ENCODE results near the gene TMEM125. TPM values are rescaled to one million over a fixed set of nuclear protein-coding genes. Genes with fewer than 3 reads are reported as not detected.

The TMEM125 gene
- total RNA-seq, 1 experiment from 2014 or later = 24.4 TPM

DNA sequence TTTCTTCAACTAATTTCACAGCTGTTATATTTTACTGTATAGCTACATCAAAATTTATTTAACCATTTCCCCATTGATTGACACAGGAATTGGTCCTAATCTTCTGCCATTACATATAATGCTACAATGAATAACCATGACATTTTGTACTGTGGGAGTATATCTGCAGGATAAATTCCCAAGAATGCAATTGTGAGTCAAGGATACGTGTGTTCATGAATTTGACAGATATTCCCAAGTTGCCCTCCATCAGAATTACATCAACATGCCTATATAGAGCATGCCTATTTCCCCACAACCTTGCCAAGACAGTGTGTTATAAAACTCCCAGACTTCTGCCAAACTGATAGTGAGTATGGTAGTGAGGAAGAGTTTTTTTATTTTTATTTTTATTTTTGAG is 28.3 kb downstream of the TMEM125 start:
- no peaks in the 10 kb centered on the region for H3K4me1 Mint-ChIP-seq (ENCODE audit: low read depth, unreplicated experiment)
- H3K27me3 Mint-ChIP-seq (ENCODE audit: unreplicated experiment) = peaks cover 15% of the 10 kb centered on the region
- H3K9me3 Mint-ChIP-seq (ENCODE audit: low read depth, unreplicated experiment) = no peaks in the 10 kb centered on the region
- DNase-seq = no peak
- no TSS peak for BruUV-seq (replicated peaks)
- no peak overlapping the region for H3K27ac Mint-ChIP-seq (ENCODE audit: unreplicated experiment)
- H3K36me3 Mint-ChIP-seq (ENCODE audit: insufficient read depth, unreplicated experiment) = no peaks in the 10 kb centered on the region
- TF ChIP-seq, protein P1, sequence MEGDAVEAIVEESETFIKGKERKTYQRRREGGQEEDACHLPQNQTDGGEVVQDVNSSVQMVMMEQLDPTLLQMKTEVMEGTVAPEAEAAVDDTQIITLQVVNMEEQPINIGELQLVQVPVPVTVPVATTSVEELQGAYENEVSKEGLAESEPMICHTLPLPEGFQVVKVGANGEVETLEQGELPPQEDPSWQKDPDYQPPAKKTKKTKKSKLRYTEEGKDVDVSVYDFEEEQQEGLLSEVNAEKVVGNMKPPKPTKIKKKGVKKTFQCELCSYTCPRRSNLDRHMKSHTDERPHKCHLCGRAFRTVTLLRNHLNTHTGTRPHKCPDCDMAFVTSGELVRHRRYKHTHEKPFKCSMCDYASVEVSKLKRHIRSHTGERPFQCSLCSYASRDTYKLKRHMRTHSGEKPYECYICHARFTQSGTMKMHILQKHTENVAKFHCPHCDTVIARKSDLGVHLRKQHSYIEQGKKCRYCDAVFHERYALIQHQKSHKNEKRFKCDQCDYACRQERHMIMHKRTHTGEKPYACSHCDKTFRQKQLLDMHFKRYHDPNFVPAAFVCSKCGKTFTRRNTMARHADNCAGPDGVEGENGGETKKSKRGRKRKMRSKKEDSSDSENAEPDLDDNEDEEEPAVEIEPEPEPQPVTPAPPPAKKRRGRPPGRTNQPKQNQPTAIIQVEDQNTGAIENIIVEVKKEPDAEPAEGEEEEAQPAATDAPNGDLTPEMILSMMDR (IDR thresholded peaks at IDR 0.05; ENCODE audit: unreplicated experiment) = no peak
- intact Hi-C loops (cut with micrococcal nuclease; ENCODE audit: unreplicated experiment) = loop anchor here (5.0 kb wide), 1 partner anchor 49 kb away; no protein-coding TSS in a partner anchor
- CTCF ChIA-PET = no interaction called here
- H3K4me3 Mint-ChIP-seq (ENCODE audit: low read depth, unreplicated experiment) = no peak overlapping the region

DNA sequence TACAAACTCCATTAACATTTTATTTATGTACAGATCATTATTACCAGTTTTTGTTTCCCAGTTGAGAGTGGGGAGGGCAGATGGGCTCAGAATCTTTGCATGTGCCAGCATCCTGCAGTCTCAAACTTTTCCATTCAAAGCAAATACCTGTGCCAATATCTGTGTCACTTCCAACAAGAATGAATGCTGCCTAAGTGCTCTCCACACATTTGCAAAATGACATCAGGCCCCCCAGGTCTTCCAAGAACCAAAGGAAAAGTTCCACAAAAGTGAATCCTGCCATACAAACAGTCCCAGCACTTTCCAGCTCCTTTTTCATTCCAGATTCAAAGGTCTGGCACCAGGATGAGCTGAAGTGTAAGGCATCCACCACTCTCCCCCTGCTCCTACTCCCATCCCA is 29.3 kb downstream of the TMEM125 start:
- CTCF ChIA-PET = no interaction called here
- no peaks in the 10 kb centered on the region for H3K9me3 Mint-ChIP-seq (ENCODE audit: low read depth, unreplicated experiment)

DNA sequence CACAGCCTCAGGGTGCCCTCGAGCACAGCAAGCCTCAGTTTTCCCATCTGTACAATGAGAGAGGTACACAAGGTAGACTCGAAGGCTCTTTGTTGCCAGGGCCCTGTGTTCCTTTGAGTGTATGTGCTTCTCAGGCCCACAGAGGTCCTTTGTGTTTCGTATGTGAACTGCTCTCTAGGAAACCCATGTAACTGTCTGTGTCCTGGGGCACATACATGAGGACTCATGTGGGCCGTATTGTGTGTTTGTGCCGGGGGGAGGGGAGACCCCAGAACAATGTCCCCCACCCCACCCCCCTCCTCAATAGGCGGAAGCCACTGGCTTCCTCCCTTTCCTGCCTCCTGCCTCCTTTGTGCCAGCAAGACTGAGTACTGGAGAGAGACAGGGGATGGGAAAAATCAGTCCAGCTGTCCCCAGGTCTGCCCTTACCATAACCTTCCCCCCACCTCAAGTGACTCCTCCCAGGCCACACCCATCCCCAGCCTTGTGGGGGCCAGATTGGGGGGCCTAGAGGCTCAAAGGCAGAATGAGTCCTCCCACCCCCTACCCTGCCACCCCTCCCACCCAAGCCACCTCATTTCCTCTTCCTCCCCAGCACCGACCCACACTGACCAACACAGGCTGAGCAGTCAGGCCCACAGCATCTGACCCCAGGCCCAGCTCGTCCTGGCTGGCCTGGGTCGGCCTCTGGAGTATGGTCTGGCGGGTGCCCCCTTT is 30.8 kb downstream of the TMEM125 start, which contains the start of gene TIE1:
Gene TIE1, plus strand, starts transcription at position 605 of the 717 bp plus-strand sequence. Its CDS starts 90 bp downstream, at position 695.
- no peaks in the 10 kb centered on the region for H3K9me3 Mint-ChIP-seq (ENCODE audit: low read depth, unreplicated experiment)
- peaks cover 32% of the 10 kb centered on the region for H3K27me3 Mint-ChIP-seq (ENCODE audit: unreplicated experiment)
- DNase-seq = no peak
- no peak within 1 kb of the TSS for H3K4me3 Mint-ChIP-seq (ENCODE audit: low read depth, unreplicated experiment)
- CTCF ChIA-PET = no interaction called here
- BruUV-seq (replicated peaks) = no TSS peak
- H3K36me3 Mint-ChIP-seq (ENCODE audit: insufficient read depth, unreplicated experiment) = no peaks in the 10 kb centered on the region
- intact Hi-C loops (cut with micrococcal nuclease; ENCODE audit: unreplicated experiment) = no loop called here
- H3K4me1 Mint-ChIP-seq (ENCODE audit: low read depth, unreplicated experiment) = no peaks in the 10 kb centered on the region
- H3K27ac Mint-ChIP-seq (ENCODE audit: unreplicated experiment) = no peak within 1 kb of the TSS
- TF ChIP-seq, protein P1 (IDR thresholded peaks at IDR 0.05; ENCODE audit: unreplicated experiment) = no peak

More for the DNA sequence above, 29.3 kb downstream of the TMEM125 start:
- DNase-seq = no peak
- intact Hi-C loops (cut with micrococcal nuclease; ENCODE audit: unreplicated experiment) = loop anchor here (5.0 kb wide), 1 partner anchor 48 kb away; no protein-coding TSS in a partner anchor
- TF ChIP-seq, protein P1 (IDR thresholded peaks at IDR 0.05; ENCODE audit: unreplicated experiment) = no peak
- Mint-ChIP-seq H3K27me3 (ENCODE audit: unreplicated experiment) (peaks cover 22% of the 10 kb centered on the region), H3K36me3 (ENCODE audit: insufficient read depth, unreplicated experiment) (no peaks in the 10 kb centered on the region), H3K4me3 (ENCODE audit: low read depth, unreplicated experiment) (no peak overlapping the region), H3K27ac (ENCODE audit: unreplicated experiment) (no peak overlapping the region), H3K4me1 (ENCODE audit: low read depth, unreplicated experiment) (no peaks in the 10 kb centered on the region)
- BruUV-seq (replicated peaks) = no TSS peak

DNA sequence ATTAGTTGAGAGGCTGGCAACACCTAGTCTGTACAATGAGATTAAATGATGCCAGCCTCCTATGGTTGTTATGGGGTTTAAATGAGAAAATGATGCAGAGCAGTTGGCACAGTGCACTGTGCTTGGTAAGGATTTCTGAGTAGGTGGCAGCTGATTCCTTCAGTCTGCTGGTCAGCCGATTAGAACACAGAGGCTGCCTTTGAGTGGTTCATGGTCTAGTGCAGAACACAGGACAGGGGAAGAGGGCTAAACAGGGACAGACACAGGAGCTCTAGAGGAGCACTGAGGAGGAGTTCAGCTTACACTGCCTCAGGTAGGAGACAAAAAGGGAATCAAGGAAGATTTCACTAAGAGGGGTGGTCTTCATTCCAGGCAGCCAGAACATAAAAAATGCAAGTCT is 32.4 kb downstream of the TMEM125 start:
- Mint-ChIP-seq H3K27me3 (ENCODE audit: unreplicated experiment) (peaks cover 45% of the 10 kb centered on the region), H3K4me1 (ENCODE audit: low read depth, unreplicated experiment) (no peaks in the 10 kb centered on the region), H3K4me3 (ENCODE audit: low read depth, unreplicated experiment) (no peak overlapping the region), H3K9me3 (ENCODE audit: low read depth, unreplicated experiment) (no peaks in the 10 kb centered on the region), H3K27ac (ENCODE audit: unreplicated experiment) (no peak overlapping the region), H3K36me3 (ENCODE audit: insufficient read depth, unreplicated experiment) (no peaks in the 10 kb centered on the region)
- intact Hi-C loops (cut with micrococcal nuclease; ENCODE audit: unreplicated experiment) = no loop called here
- BruUV-seq (replicated peaks) = no TSS peak
- DNase-seq = no peak
- CTCF ChIA-PET = no interaction called here
- TF ChIP-seq, protein P1 (IDR thresholded peaks at IDR 0.05; ENCODE audit: unreplicated experiment) = no peak

Measured in Calu3 (cell line).